ENCODE measurements around the gene FBXO24.

The FBXO24 gene

DNA sequence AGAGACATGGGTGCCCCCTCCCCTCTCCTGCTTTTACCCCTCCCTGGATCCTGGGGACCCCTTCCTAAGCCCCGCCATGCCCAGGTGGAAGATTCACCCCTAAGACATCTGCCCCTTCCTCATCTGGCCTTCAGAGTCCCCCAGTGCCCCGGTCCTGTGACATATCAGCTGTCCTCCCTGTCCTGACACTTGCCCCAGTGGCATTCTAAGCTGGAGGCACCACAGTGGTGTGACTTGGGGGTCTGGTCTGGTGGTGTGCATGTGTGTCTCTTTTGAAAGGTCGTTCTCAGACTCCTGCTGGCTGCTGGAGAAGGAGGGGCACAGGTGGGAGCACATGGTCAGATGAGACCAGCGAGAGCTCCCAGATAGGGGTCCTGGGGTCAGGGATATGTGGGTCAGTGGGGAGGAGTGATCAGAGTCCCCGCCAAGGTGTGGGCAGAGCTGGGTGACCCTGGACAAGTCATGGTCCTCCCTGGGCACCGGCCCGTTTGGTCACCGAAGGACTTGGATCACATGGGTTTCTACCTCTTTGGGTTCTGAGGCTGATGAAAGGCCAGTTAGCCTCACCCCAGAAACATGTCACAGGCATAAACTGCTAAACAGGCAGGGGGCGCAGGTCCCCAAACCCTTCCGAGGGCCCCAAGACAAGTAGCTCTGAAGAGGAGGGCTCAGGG, 55.9 kb downstream of the FBXO24 start:
- H3K4me1 ChIP-seq (ENCODE audit: control insufficient read depth, insufficient read depth, low read length, poor library complexity, severe bottlenecking), result no peaks in the 10 kb centered on the region
- WGBS, 2 experiments (ENCODE audit: insufficient coverage in 2 of 2), result 93 to 95% methylated on average over 9 to 10 of the region's 10 CpGs
- H3K36me3 ChIP-seq (ENCODE audit: control insufficient read depth, insufficient read depth, low read length), result no peaks in the 10 kb centered on the region
- no peaks in the 10 kb centered on the region for H3K9me3 ChIP-seq (ENCODE audit: control insufficient read depth, low read length)
- H3K27ac ChIP-seq (ENCODE audit: low read depth, low read length, severe bottlenecking), result no peak overlapping the region
- H3K4me3 ChIP-seq (ENCODE audit: extremely low read depth, insufficient read depth, low read length, poor library complexity, severe bottlenecking), result no peak overlapping the region

GRCh38 chr7:100642534-100642907, 56.4 kb downstream of the FBXO24 start:
- Histone ChIP-seq H3K4me1 (ENCODE audit: control insufficient read depth, insufficient read depth, low read length, poor library complexity, severe bottlenecking) (no peaks in the 10 kb centered on the region), H3K27ac (ENCODE audit: low read depth, low read length, severe bottlenecking) (no peak overlapping the region), H3K9me3 (ENCODE audit: control insufficient read depth, low read length) (no peaks in the 10 kb centered on the region), H3K4me3 (ENCODE audit: extremely low read depth, insufficient read depth, low read length, poor library complexity, severe bottlenecking) (no peak overlapping the region), H3K36me3 (ENCODE audit: control insufficient read depth, insufficient read depth, low read length) (no peaks in the 10 kb centered on the region)
- WGBS, 2 experiments (ENCODE audit: insufficient coverage in 2 of 2), result 79 to 86% methylated on average over 8 of the region's 11 CpGs

DNA sequence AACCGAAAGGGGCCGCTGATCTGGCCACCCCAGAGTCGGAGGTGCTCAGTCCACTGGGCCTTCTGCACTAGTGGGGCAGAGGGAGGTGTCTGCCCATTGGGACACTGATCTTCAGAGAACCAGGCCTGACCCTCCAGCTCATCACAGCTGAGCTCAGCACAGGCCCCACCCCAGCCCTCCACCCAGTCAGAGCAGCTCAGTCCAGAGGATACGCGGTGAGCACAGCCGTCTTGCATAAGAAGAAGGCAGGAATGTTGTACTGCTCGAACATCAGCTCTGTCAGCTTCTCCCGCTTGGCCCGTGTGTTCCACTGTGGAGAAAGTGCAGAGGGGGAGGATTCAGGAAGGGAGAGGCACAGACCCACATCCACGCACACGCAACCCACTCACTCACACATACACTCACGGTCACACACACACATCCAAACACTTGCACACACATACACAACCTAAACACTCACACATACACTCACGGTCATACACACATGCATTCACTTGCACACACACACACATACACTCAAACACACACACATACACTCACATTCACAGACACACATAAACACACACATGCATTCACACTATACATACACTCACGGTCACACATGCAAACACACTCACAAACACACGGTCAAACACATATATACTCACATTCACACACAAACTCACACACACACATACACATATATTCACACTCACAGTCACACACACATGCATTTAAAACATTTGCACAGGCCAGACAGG, 63.9 kb downstream of the FBXO24 start:
- Histone ChIP-seq H3K9me3 (ENCODE audit: control insufficient read depth, low read length) (no peaks in the 10 kb centered on the region), H3K36me3 (ENCODE audit: control insufficient read depth, insufficient read depth, low read length) (no peaks in the 10 kb centered on the region), H3K4me1 (ENCODE audit: control insufficient read depth, insufficient read depth, low read length, poor library complexity, severe bottlenecking) (no peaks in the 10 kb centered on the region), H3K4me3 (ENCODE audit: extremely low read depth, insufficient read depth, low read length, poor library complexity, severe bottlenecking) (no peak overlapping the region), H3K27ac (ENCODE audit: low read depth, low read length, severe bottlenecking) (no peak overlapping the region)
- WGBS, 2 experiments (ENCODE audit: insufficient coverage in 2 of 2), result 88 to 89% methylated on average over 4 to 12 of the region's 15 CpGs
